Activated CD4-positive, alpha-beta T cell treated with anti-CD3 and anti-CD28 coated beads, Interleukin-2, amount 50 U/mL, for 48 hours (primary cell): ENCODE data around the gene ANKRD40CL.
"Not testable (repeated sequence)": the region's sequence is repeated elsewhere in the genome, so short reads cannot be mapped to it uniquely, and the experiment has no call there.

Experiments
- DNase-seq, 2 experiments: peaks; one replicate each; pipeline ENCODE4 v3.0.0-alpha.2; 2020

Gene ANKRD40CL

DNA sequence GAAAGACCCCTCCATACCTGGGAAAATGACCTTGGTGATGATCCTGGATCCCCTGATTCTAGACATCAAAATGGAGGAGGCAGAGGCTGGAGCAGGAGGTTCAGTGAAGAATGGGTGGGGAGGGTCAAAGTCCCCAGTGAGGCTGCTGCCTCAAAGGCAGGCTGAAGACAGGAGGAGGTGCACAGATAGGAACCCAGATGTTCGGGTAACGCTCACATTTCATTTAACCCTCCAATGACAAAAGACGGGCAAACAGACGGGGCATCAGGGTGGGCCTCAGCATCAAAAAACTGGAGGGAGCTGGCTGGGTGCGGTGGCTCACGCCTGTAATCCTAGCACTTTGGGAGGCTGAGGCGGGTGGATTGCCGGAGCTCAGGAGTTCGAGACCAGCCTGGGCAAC is at the start of gene ANKRD40CL:
Gene ANKRD40CL, minus strand, starts transcription at position 73 of the 400 bp plus-strand sequence. CDS start 605 bp downstream, outside the sequence.
- no peak for DNase-seq

DNA sequence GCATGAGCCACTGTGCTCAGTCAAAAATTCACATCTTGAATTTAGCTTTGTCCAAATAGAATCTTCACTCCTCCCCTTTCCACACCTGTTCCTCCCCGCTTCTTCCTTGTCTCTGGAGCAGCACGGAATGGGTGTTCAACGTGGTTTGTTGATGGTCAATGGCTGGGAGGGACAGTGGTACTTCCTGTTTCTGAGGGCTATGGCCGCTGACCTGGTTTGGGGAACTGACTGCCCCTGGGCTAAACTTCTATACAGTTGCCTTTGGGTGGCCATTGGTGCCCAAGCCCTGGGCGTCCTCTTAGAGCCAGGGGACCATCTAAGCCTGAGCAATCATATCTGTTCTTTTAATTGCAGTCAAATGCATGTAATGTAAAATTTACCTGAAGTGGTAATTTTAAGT is 49.0 kb upstream of the ANKRD40CL start:
- DNase-seq = no peak

GRCh38 chr17:50815400-50815799 is 48.1 kb upstream of the ANKRD40CL start:
- DNase-seq = no peak

DNA sequence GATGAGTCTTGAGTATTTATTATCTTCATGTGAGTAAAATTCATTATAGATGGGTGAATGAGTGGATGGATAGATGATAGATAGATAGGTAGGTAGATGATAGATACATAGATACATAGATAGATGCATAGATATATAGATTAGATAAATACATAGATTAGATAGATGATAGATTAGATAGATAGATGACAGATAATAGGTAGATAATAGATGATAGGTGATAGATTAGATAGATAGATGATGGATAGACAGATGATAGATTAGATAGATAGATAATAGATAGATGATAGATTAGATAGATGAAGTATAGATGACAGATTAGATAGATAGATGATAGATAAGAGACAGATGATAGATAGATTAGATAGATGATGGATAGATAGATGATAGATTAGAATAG is 46.3 kb upstream of the ANKRD40CL start:
- no peak for DNase-seq

DNA sequence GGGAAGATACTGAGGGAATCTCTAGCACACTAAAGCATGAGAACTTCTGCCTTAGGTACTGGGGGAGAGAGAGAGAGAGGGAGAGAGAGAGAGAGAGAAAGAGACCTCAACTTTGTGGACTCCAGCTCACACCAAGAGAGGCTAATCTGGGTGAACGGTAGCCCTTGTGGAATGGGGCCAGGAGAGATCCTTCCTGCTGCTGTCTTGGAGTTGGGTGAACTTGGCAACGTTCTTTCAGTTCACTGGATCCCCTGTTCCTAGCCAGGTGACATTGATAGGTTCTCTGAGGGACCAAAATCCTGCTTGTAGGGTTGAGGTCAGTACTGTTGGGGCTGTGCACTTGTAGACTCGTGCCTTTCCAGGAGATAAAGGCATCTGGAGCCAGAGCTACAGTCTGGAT is 41.6 kb upstream of the ANKRD40CL start:
- DNase-seq = no peak

DNA sequence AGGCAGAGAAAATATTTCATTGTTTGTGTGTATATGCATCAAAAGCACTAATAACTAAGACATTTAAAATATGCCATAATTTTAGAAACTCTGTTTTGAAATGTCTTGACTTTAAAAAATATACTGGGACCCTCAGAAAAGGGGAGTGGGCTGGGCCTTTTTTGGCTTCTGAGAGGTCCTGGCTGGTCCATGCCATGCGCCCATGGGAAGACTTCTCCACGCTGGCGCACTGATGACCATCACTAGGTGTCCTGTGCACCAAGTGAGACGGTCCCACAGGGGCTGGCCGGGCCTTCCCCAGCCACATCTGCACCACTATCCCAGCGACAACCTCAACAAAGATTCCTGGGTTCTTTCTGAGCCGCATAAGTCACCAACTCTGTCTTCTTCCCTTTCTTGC is 41.1 kb upstream of the ANKRD40CL start:
- DNase-seq = no peak

DNA sequence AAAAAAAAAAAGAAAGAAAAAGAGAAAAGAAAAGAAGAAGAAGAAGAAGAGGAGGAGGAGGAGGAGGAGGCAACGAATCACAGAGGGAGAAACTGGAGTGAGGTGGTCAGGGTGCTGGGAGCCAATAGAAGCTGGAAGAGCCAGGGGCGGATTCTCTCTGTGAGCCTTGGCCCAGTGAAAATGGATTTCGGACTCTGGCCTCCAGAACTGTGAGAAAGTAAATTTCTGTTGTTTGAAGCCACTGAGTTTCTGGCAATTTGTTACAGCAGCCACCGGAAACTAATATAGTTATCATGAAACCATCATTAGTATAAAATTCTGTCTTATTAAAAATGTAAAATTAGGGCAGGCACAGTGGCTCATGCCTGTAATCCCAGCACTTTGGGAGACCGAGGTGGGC is 40.4 kb upstream of the ANKRD40CL start:
- DNase-seq = no peak

DNA sequence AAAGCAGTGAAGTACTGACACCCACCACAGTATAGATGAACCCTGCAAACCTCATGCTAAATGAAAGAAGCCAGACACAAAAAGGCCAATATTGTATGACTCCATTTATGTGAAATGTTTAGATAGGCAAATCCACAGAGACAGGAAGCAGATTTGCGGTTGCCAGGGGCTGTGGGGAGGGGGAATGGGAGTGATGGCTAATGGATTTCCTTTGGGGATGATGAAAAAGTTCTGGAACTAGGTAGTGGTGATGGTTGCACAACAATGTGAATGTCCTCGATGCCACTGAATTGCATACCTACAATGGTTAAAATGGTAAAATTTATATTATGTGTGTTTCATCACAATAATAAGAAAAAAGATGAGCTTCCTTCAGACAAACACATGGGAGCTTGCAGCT is 39.7 kb upstream of the ANKRD40CL start:
- no peak for DNase-seq

DNA sequence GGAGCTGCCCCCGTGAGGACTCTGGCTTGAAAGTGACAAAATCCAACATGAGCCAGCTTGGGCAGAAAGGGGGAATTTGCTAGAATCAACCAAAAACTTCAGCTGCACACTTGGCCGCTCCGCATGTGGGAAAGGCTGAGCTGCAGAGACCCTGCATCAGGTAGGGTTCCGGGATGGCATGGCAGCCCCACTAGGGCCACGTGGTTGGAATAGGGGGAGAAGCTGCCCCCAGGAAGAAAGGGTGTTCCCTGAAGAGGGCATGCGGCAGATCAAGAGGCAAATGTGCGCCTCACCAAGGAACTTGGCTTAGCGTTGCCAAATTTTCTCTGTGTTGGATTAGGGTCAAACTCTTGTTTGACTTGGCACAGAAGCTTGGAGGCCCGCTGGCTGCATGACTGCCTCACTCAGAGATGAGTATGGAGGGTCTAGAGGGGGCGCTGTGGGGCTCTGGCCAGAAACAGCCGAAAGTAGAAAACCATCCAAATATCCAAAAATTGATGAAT is 38.9 kb upstream of the ANKRD40CL start:
- no peak for DNase-seq

DNA sequence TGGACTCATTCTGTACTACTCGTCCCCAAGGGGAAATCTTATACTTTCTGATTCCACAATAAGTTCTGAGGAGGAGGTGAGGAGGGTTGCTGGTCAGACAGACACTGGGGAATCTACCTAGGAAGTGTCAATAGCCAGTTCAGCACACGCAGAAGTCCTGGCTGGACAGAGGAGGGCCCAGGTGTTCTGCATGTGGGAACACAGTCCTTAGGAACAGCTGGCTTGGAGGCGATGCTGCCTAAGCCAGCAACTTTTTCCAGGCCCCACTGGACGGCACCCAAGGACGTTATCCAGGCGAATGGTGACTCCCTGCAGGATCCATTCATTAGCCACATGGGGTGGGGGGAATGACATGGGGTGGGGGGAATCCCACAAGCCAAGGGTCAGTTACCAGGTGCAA is 38.2 kb upstream of the ANKRD40CL start:
- DNase-seq = no peak

GRCh38 chr17:50804749-50805475 is 37.6 kb upstream of the ANKRD40CL start:
- not testable (repeated sequence) for DNase-seq

DNA sequence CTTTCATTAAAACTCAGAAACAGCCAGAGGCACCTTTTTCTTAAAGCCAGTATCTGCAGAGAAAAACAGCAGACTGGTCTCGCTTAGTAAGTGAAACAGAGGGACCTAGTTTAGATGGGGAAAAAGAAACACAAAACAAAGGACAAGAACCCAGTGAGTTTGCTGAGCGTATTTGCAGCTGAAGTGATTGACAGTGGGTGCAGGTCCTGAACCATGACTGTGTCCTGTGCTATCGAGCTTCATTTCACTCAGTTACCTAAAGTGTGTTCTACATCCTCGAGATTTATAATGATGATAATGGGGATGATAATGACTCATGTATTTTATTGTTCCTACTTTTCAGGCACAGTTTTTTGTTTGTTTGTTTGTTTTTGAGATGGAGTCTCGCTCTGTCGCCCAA is 36.4 kb upstream of the ANKRD40CL start:
- no peak for DNase-seq

- no peak for DNase-seq
Measured at GRCh38 chr17:50802609-50803571, 35.6 kb upstream of the ANKRD40CL start.

DNA sequence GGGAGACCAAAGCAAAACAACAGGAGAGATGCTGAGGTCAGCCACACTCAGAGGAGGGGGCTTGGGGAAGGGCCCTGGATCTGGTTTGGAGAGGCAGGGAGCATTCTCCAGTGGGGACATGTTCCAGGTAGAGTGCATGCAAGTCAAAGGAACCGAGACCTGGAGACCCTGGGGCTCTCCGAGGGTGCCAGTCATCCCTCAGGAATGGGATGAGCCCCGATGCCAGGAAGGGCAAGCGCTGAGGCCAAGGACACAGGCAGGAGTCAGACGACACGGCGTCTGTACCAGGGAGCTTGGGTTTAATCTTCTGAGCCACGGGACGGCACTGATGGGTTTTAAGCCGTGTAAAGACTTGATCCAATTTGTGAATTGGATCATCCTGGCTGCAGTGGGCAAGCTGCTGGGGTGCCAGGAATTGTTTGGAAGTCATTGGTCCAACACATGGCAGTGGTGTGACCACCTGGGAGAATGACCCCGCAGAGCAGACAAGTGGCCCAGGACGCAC is 32.9 kb upstream of the ANKRD40CL start:
- no peak for DNase-seq

DNA sequence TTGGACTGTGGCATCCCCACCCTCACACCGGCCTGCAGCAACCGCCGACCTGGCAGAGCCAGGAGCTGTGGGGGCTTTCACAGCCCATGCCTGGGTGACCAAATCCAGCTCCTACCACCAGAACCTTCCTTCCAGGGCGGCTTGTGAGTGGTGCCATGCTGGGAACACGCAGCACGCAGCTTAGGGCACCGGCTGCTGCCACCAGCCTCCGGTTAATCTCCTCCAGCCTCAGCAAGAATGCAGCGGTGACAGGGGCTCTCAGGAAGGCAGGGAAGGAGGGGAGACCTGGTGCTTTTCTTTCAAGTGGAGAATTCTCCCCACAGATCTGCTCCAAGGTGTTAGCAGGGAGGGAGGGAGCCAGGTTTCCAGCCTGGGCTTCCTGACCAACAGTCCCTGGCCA is 32.3 kb upstream of the ANKRD40CL start:
- no peak for DNase-seq

- DNase-seq = no peak
Measured at GRCh38 chr17:50798424-50799288, 31.3 kb upstream of the ANKRD40CL start.

DNA sequence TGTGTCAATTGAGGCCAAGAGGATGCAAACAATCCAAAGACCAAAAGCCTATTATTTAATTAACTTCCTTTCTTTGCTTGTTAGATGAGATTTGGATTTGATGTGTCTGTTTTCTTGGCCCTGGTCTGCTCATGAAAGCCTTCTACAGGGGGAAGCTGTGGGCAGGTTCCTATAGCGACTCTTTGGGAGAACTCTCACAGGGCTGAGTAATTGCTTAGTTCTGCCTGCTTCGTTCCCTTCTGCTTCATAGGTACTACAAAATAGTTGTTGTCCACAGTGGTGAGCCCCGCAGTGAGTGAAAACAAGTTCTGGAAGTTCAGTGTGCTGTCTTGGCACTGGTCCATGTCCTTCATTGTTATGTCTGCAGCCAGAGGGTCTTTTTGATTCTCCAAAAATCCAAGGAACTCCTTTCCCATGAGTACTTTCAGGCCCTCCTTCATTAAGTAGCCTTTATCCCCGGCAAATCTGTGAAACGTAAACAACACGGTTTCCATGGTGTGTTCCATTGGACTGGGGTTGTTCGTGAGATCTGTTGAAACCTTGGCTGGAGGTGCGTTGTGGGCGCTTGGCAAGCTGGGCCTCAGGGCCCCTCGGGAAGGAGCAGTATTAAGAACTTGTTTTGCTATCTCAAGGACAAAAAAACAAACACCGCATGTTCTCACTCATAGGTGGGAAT is 30.0 kb upstream of the ANKRD40CL start:
- DNase-seq = no peak

DNA sequence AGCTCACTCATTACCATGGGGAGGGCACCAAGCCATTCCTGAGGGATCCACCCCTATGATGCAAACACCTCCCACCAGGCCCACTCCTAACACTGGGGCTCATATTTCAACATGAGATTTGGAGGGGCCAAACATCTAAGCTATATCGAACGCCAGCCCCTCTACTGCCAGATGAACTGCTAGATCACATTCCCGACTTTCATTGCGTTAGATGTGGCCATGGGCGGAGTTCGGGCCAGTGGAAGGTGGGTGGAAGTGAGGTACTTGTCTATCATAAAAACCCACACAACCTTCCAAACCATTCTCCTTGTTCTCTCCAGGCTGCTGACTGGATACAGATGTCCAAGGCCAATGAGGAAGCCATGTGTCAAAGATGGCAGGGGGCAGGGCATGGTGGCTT is 27.0 kb upstream of the ANKRD40CL start:
- DNase-seq = no peak

- no peak for DNase-seq
Measured at GRCh38 chr17:50793007-50793406, 25.7 kb upstream of the ANKRD40CL start.

- DNase-seq = no peak
Measured at GRCh38 chr17:50792132-50792531, 24.8 kb upstream of the ANKRD40CL start.

GRCh38 chr17:50790618-50791017 is 23.3 kb upstream of the ANKRD40CL start:
- no peak for DNase-seq

DNA sequence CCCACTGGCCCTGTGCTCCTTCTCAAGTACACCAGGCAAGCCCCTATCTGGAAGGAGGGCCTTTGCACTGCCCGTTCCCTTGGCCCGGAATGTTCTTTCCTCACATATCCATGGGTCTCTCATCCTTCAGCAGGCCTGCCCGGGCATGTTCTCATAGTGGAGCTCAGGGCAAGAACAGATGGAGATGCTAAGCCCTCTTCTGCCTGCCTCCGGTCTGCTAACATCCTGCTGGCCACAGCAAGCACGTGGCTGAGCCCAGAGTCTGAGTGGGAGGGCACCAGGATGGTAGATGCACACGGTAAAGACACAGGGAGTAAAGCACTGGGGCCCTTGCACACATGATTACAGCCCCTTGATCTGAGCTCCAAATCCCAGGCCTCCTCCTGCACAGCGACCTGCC is 19.8 kb upstream of the ANKRD40CL start:
- DNase-seq = no peak
